ENCODE results near the gene UGCG.
A peak's percentile ranks its signal among the peaks of the same experiment; 100 is the strongest.
"Not testable (repeated sequence)": the region's sequence is repeated elsewhere in the genome, so short reads cannot be mapped to it uniquely, and the experiment has no call there.

UGCG gene

DNA sequence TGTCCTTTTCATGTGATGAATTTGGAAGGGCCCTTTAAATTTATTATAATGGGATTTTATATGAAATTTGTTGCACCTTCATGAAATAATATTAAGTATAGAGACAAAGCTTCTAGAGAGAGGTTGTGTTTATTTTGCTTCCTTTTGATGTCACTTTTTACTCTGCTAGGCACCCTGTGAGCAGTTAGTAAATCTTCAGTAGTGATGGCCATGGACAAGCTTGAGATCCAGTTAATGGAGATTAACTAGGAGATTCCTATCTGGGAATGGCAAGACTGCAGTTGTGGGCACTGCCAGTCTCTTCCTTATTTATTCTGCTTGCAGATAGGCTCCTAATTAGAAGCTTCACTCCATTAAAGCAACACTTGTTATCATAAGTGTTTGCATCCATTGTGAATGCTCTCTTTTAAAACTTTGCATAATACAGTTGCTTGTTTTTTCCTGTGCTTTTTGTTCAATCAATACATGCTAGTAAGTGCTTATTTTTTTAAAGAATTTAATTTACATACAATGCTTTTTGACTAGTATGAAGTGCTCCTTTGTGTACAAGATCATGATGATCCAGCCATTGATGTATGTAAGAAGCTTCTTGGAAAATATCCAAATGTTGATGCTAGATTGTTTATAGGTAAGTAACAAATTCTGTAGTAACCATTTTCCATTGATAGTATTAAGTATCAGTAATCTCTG lies 25.9 kb downstream of the UGCG start:
- DNase-seq = no peak

DNA sequence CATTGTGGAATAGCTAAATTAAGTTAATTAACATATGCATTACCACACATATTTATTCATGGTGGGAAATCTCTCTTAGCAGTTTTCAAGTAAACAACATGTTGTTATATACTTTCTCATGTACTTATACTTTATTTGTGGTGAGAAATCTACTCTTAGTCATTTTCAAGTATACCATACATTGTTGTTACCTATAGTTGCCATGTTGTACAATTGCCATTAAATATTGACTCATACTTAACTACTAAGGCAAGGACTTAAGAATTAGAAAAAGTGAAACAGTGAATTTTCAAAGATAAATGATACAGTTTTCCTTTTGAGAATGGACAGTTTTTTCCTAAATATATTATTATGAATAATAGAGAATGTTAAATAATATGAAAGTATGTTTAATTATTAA lies 27.7 kb downstream of the UGCG start:
- no peak for DNase-seq

DNA sequence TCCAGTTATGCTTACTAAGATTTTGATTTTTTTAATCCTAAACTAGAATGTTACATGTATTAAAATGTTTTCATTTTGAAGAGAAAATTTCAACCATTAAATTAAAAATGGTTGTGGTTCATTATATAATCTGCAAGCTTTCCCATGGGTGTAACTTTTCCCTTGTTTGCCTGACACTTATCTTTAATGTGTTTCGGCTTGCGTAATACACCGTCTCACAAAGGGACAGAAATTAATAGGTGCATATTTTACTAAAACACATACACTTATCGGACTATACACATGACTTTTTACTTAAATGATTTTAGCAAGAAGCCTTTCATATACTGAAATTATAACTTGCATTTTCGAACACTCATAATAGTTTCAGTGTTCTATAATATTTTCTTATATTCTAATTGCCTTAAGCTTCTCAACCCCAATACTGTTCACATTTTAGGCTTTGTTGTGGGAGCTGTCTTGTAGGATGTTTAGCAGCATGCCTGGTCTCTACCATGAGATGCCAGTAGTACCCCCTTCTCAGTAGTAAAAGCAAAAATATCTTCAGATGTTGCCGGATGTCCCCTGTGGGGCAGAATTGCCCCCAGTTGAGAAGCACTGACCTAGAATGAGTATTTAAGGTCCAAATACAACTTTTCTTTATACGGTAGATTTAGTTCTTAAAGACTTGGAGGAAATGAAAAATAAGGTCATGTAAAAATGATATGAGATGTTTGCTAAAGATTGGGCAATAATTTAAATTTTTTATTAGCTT lies 28.6 kb downstream of the UGCG start:
- no peak for DNase-seq

DNA sequence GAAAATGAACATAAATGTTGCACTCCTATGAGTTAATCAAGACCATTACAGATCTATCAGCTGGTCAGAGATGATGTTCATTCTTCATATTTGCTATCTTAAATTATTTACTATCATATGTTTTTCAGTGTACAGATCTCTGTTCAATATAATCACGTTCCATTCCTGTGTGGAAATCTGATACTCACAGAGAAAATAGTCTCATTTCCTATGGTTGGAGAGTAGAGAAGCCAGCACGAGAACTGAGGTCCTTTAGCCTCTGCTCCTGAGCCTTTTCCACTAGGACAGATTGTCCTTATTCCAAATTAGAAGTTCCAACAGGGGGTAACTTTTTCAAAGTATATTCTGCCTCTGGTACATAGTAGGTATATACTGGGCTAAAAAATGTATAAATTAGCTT lies 29.2 kb downstream of the UGCG start:
- DNase-seq = no peak

DNA sequence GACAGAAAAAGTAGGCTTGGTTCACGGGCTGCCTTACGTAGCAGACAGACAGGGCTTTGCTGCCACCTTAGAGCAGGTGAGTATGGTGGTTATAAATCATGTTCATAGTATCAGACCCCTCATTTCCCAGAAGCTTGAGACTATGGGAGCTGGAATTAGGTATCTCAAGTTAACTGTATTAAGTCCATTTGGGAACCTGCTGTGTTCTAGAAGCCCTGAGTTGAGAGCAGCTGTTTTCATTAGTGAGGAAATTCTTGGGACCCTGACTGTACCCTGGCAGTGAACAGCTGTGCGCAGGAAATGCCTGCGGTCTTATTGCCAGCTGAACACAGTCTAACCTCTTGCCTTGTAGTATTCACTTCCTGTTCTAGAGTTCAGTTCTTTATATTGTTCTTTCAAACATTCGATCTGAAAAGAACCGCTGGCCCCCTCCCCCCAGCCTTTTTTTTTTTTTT lies 29.8 kb downstream of the UGCG start:
- DNase-seq = peak; percentile 80

DNA sequence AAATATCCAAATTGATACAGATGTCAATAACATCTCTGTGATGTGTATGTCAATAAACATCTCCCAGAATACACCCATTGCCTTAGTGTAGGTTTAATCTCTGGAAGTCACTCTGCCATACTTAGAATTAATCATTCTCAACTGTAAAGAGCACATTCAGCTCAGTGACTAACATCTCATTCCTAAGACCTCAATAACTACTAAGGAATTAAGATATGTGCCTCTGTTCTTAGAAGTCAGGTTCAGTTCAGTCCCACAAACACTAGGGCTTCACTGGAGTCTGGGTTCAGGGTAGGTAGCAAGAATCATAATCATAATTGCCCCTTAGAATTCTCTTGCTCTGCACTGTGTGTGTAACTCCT lies 31.7 kb downstream of the UGCG start:
- no peak for DNase-seq

DNA sequence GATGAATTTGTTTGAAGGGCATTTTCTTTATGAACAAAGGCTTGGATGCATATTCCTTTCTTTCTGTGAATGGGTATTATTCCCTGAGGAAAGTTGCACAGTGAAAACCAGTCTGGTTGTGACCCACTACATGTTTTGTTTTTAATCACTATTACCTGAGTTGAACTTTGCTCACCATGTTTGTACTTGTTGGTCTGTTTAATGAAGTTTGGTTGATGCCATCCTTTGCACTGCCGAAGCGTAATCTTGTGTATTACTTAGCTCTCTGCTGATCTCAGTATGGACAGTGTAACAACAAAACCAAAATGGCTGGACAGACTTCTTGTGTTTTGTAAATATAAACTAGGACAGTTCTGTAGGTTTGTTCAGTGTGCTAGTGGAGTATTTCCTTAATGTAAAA lies 38.1 kb downstream of the UGCG start:
- DNase-seq = no peak

DNA sequence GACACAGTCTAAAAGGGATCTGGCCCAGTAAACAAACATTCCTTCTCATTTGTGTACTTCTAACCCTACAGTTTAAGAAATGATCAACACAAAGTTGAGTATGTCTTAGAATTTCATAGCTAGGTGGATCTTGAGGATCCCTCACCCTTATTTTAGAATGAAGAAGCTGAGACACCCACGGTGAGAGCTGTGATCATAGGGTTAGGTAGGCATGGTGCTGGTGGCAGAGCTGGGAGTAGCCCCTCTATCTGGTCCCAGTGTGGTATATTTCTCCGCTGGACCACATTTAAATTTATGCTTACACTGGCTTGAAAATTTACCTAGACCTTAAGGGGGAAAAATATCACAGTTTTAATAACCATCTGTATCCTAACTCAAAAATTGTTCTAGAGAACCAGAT lies 39.8 kb downstream of the UGCG start:
- no peak for DNase-seq

DNA sequence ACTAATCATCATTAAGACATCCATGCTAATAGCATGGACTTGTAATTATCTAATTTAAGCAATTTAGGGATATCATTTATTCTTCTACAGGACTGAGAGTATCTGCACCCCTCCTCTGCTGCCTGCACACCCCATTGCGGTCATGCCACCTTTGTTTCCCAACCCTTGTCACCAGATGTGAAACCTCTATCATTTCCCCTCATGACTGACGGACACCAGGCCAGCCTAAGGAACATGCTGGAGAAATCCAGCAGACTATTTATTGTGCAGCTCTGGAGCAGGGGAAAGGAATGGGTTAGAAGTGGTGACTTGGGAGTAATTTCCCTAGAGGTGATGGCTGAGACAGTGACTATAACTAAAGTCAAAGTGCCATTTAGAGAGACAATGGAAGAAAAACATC lies 40.7 kb downstream of the UGCG start:
- DNase-seq = no peak

DNA sequence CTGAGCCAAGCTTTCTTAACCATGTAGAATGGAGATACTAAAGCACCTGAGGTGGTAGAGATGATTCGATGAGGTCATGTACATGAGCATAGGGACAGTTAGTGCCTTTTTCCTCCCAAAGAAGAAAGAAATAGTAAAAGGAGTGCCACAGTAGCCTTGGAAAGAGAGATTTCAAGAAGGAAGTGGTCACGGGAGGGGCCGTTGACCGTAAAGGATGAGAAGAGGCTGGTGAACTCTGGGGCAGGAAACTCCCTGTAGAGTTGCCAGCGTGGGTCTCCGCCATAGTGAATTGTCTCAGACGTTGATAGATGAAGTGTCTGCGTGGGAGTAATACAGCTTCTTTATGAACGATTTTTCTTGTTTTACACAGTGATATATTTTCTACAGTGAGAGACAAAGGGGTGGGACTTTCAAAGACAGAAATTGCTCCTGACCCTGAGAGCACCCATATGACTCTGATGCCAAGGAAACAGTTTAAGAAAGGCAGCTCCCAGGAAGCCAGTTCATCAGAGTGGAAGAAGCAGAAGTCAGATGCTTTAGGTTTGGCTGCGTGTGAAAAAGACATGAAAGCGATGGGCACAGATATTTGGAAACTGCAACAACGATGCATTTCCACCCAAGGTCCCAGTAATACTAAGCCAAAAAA lies 41.3 kb downstream of the UGCG start:
- DNase-seq = peak; percentile 37

DNA sequence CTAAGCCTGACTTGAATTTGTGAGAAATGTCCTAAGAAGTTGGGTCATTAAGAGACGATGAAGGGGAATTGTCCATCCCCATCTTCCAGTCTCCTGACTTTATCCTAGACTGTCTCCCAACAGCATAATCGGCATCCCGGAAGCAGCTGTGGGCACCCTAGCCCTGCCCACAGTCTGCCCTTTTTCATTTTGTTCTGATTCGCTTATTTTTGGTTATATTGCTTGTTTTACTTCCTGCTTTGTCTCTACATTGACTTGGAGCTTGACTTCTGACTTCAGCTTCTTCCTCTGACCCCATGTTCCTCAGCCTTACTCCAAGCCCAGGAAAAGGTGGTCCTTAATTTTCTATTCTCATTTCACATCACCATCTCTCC lies 41.8 kb downstream of the UGCG start:
- no peak for DNase-seq

DNA sequence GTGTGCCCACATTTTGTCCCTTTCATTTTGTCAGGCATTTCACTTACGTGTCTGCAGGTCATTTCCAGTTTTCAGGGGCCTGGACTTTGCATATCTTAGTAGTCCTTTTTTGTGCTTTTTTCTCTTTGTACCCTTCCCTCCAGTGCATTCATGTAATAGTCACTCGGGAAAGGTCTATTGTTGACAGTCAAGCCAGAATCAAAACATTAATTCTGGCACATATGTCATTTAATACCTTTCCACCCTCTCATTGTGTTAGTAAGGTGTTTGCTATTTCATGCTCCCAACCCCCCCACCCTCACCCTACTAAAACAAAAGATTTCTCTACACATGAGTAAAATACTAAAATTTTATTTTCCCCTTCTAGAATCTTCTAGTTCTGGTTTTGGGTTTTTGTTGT lies 42.7 kb downstream of the UGCG start:
- DNase-seq = no peak

DNA sequence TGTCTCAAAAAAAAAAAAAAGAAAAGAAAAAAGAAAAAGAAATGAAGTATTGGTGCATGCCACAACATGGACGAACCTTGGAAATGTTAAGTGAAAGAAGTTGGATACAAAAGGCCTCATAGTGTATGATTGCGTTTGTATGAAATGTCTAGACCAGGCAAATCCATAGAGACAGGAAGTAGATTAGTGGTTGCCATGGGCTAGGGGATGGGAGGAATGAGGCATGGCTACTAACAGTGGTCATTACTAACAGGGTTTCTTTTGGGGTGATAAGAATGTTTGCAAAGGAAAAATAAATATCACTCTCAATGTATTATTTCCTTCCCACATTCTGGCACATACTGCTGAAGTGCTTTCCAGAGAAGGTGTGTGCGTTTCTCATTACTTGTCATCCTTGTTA lies 44.1 kb downstream of the UGCG start:
- no peak for DNase-seq

DNA sequence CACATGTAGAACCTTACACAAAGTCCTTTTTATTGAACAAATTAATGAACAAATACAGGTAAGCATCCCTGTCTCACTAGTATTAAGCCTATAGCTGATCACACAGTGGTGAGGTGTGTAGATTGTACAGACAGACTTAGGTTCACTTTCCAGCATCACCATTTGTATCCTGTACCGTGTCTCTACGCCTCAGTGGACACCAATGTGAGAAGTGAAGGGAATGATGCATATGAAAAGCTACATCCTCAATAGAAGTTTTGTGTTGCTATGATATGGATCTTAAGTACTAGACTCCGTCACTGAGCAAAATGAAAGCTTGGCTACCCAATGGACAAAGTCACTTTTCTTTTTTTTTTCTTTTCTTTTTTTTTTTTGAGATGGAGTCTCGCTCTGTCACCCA lies 46.6 kb downstream of the UGCG start:
- no peak for DNase-seq

DNA sequence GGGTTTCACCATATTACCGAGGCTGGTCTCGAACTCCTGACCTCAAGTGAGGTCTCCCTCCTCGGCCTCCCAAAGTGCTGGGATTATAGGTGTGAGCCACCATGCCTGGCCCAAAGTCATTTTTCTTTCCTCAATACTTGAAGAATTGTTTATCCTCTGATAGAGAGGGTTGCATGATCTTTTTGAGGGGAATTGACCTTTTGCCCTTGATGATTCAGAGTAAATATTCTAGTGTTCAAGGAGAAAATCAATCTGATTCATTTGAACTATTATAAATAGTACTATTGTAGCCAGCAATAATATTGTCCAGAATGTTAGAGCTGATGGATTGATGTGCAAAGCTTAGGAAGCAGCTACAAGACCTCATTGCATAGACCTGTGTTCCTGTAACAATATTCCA lies 47.1 kb downstream of the UGCG start:
- no peak for DNase-seq

DNA sequence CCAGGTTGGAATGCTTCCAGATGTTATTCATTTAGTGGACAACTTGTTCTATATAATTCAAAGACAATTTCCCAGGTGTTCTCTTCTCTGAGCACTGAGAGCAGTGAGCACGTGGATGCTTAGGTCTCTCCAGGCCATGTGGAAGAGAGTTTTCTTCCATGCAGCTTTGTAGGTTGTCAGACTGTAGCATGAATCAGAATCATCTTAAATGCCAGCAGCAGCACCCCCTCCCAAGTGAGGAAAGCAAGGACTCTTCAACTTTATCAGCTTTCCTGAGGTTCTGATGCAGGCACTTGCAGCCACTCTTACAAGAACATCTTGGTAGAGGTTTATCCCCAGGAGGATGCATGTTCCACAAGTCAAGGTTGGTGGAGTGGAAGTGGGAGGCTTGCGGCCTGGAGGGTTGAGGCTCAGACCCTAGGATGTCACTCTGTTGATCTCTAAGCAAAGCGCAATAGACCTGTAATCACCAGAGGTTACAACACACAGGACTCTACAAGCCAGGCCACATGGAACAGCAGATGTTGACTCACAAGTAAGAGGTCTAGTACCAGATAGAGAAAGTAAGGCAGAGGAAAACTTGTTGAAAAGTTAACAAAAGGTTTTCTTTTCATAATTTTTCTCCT lies 47.7 kb downstream of the UGCG start:
- DNase-seq = no peak

DNA sequence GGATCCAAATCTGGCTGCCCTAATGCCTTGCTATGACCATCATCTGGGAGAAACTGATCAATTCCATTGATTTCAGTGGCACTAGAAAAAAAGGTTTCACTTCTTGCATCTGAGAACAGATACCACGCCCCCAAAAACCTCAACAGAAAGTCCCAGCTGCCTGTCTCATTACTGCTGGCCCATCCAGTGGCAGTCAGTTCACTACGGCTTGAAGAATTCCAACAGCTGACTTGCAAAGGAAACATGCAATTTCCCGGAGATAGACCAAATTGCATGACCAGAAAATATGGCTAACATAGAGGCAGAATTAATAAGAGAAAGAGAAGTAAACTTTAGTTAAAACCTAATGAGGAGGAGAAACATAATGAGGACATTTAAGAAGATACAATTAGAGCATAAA lies 48.6 kb downstream of the UGCG start:
- peak; percentile 62 for DNase-seq

DNA sequence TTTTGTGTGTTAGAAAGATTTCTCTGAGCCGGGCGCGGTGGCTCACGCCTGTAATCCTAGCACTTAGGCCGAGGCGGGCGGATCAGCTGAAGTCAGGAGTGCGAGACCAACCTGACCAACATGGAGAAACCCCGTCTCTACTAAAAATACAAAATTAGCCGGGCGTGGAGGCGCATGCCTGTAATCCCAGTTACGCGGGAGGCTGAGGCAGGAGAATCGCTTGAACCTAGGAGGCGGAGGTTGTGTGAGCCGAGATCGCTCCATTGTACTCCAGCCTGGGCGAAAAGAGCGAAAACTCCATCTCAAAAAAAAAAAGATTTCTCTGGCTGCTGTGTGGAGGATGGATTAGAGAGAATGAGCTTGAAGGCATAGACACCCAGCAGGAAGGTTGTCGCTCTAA lies 51.5 kb downstream of the UGCG start:
- DNase-seq = not testable (repeated sequence)

DNA sequence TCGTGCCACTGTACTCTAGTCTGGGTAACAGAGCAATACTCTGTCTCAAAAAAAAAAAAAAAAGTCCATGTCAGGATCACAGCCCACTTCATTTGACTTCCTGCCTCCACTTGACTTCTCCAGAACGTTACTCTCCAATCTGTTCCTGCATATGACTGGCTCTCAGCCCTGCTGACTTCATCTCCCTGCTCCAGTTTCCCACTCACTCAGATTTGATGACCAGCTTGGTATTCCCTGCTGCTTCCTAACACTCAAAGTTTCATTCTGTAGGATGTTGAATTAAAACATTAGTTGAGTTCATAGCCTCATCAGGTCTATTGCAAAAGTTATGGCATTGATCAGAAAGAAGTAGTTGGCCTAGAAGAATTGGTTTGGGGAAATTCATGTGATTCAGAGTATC lies 52.3 kb downstream of the UGCG start:
- no peak for DNase-seq

DNA sequence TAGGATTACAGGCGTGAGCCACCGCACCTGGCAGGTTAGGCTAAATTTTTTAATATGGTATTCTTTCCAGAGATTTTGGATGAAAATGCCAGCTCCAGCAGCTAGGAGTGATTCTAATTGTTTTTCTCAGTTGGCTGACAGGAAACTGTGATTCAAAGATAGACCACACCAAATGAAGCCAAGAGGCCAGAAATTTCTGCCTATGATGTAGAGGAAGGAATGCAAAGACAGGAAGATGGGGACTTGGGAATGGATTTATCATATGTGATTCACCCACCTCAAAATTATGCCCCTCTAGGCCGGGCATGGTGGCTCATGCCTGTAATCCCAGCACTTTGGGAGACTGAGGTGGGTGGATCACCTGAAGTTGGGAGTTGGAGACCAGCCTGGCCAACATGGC lies 53.3 kb downstream of the UGCG start:
- DNase-seq = no peak

DNA sequence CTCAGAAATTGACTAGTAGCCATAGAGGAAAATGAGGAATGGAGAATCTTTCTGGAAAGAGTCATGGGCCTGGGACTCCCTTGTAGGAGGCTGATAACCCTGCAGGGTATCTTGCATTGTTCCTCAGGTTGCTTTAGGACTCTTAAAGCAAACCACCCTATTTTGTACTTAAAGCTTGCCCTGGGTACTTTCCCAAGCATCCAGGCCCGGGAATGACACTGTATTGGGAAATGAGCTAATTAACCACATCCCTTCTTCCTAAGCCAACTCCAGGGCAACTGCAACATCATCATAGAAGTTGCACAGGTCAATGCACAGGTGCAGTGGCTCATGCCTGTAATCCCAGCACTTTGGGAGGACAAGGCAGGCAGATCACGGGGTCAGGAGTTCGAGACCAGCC lies 55.9 kb downstream of the UGCG start:
- no peak for DNase-seq

DNA sequence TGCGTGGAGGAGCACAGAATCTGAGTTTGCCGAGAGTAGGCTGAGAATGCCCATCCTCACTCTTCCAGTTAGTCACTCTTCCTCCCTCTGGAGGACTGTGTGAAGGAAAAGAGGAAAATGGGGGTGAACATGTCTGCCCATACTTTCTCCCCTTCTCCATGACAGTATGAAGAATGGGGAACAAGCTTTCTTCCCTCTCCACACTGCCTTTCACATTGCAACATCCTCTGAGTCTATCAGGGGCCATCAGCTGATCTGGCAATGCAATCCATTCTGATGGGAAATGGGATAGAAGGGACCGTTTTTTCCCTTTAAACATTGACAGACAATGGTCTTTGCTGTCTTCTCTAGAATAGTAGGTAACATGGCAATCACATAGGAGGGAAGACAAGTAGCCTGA lies 56.8 kb downstream of the UGCG start:
- DNase-seq = no peak

DNA sequence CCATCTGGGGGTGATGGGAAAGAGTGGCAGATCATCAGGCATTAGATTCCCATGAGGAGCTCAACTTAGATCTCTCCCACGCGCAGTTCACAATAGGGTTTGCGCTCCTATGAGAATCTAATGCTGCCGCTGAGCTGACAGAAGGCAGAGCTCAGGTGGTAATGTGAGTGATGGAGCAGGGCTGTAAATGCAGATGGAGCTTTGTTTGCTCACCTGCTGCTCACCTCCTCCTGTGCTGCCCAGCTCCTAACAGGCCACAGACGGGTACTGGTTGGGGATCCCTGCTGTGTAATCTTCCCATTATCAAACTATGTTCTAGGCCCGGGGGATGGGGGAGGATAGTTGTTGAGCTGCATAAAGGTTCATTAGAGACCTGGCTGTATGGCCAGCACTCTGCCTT lies 58.4 kb downstream of the UGCG start:
- DNase-seq = no peak

All from femur (tissue), 1 donor.